ENCODE results near the gene SLC35F2.
"Not testable (repeated sequence)": the region's sequence is repeated elsewhere in the genome, so short reads cannot be mapped to it uniquely, and the experiment has no call there.

DNA sequence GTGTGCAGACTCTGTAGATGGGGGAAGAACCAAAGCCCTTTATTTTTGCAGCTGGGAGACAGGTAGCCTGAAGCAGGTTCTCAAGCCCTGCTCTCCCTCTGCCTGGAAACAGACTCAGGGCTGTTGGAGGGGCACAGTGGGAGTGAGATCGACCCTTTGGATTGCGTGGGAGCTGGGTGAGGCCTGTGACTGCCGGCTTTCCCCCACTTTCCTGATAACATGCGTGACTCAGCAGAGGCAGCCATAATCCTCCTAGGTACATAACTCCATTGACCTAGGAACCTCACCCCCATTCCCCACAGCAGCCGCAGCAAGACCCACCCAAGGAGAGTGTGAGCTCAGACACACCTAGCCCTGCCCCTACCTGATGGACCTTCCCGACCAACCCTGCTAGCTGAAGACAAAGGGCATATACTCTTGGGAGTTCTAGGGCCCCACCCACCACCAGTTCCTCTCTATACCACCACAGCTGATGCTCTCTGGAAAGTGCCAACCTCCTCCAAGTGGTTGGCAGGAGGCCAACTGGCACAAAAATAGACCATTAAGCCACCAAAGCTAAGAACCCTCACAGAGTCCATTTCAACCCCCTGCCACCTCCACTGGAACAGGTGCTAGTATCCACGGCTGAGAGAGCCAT, 99.8 kb downstream of the SLC35F2 start:
- TF ChIP-seq, protein P1, sequence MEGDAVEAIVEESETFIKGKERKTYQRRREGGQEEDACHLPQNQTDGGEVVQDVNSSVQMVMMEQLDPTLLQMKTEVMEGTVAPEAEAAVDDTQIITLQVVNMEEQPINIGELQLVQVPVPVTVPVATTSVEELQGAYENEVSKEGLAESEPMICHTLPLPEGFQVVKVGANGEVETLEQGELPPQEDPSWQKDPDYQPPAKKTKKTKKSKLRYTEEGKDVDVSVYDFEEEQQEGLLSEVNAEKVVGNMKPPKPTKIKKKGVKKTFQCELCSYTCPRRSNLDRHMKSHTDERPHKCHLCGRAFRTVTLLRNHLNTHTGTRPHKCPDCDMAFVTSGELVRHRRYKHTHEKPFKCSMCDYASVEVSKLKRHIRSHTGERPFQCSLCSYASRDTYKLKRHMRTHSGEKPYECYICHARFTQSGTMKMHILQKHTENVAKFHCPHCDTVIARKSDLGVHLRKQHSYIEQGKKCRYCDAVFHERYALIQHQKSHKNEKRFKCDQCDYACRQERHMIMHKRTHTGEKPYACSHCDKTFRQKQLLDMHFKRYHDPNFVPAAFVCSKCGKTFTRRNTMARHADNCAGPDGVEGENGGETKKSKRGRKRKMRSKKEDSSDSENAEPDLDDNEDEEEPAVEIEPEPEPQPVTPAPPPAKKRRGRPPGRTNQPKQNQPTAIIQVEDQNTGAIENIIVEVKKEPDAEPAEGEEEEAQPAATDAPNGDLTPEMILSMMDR (IDR thresholded peaks at IDR 0.05), result not testable (repeated sequence)
- not testable (repeated sequence) for TF ChIP-seq RAD21 (conservative IDR thresholded peaks at IDR 0.05 in 1 of 2, IDR thresholded peaks at IDR 0.05 in 1 of 2); EHMT2 (IDR thresholded peaks at IDR 0.05; ENCODE audit: low read depth); POLR2A (IDR thresholded peaks at IDR 0.05; ENCODE audit: low read length); GATA3 (IDR thresholded peaks at IDR 0.05; ENCODE audit: borderline replicate concordance); HOXA7 (CRISPR knock-in tag; IDR thresholded peaks at IDR 0.05)
- TF ChIP-seq, protein P2, sequence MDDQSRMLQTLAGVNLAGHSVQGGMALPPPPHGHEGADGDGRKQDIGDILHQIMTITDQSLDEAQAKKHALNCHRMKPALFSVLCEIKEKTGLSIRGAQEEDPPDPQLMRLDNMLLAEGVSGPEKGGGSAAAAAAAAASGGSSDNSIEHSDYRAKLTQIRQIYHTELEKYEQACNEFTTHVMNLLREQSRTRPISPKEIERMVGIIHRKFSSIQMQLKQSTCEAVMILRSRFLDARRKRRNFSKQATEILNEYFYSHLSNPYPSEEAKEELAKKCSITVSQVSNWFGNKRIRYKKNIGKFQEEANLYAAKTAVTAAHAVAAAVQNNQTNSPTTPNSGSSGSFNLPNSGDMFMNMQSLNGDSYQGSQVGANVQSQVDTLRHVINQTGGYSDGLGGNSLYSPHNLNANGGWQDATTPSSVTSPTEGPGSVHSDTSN (IDR thresholded peaks at IDR 0.05), result not testable (repeated sequence)
- TF ChIP-seq, protein P3, sequence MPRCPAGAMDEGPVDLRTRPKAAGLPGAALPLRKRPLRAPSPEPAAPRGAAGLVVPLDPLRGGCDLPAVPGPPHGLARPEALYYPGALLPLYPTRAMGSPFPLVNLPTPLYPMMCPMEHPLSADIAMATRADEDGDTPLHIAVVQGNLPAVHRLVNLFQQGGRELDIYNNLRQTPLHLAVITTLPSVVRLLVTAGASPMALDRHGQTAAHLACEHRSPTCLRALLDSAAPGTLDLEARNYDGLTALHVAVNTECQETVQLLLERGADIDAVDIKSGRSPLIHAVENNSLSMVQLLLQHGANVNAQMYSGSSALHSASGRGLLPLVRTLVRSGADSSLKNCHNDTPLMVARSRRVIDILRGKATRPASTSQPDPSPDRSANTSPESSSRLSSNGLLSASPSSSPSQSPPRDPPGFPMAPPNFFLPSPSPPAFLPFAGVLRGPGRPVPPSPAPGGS (IDR thresholded peaks at IDR 0.05), result not testable (repeated sequence)
- TF ChIP-seq, protein P4, sequence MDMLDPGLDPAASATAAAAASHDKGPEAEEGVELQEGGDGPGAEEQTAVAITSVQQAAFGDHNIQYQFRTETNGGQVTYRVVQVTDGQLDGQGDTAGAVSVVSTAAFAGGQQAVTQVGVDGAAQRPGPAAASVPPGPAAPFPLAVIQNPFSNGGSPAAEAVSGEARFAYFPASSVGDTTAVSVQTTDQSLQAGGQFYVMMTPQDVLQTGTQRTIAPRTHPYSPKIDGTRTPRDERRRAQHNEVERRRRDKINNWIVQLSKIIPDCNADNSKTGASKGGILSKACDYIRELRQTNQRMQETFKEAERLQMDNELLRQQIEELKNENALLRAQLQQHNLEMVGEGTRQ (IDR thresholded peaks at IDR 0.05), result not testable (repeated sequence)

Data from A549 (cell line).